ENCODE results near the gene SNRPA1.

Gene SNRPA1

GRCh38 chr15:101318147-101318819, 23.2 kb upstream of the SNRPA1 start:
- DNase-seq, result no peak

GRCh38 chr15:101317336-101317872, 22.4 kb upstream of the SNRPA1 start:
- DNase-seq, result no peak

GRCh38 chr15:101316529-101316928, 21.5 kb upstream of the SNRPA1 start:
- no peak for DNase-seq

DNA sequence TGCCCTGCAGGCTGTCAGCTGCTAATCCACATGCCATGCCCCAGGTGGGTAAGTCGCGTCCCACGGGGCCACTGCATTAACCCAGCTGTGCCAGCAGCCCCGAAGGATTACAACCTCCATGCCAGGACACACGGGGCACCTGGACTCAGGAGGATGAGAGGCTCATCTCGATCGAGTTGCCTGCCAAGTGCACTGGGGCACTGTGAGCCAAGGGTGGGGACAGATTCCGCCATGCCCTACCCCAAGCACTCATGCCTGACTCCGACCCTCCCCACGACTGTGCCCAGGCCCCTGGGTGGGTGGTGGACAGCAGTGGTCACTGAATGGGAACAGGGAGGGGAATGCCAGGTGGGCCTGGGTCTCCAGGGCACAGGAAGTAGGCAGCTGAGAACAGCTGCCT, 20.7 kb upstream of the SNRPA1 start:
- DNase-seq, result no peak

GRCh38 chr15:101314336-101315125, 19.5 kb upstream of the SNRPA1 start:
- DNase-seq, result no peak

- DNase-seq, result no peak
Observed at GRCh38 chr15:101313041-101313761, 18.2 kb upstream of the SNRPA1 start.

DNA sequence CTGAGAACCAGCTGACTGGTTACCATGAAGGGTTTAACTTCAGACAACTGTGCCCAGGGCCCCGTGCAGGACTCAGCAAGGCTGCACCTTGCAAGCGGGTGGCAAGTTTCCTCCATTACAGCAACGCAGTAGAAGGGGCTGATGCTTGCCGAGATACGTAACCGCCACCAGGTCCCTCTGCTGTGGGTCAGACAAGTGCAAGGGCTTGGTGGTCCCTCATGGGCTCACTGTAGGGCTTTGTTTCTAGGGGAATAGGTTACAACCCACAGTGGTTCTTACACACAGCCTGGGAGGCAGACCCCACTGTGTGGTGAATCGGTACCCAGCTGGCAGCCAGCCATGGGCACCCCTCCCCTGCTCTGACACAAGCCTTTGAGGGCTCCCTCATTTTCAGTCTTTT, 15.5 kb upstream of the SNRPA1 start:
- DNase-seq, result no peak

- no peak for DNase-seq
Observed at GRCh38 chr15:101310161-101310480, 15.1 kb upstream of the SNRPA1 start.

DNA sequence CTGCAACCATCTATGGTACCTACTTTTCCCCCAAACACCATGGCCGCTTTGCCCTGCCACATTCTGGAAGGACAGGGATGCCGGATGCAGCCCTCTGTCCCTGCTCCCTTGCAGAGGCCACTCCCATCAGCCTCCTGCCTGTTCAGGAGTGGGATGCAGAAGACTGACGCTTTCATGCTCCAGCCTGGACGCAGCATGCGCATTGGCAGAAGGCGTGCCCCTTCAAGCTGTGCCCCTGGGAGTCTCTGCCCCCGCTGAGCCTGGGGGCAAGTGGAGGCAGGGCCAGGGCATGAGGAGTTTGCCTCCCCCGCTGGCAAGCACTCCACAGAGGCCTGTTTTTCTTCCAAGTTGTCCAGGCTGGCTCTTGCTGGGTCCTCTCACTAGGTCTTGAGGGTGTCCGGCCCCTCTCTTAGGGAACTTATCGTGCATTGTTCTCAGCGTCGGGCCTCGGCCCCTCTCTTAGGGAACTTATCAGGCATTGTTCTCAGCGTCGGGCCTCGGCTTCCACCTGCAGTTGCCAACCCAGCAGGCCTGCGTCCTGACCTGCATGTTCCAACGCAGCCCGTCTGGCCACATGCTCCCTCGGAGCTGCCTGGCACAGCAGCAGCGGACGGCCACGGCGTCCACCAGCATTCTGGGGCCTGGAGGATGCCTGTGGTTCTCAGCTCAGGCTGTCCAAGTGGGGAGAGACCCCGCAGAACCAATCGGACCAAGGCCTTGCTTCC, 14.6 kb upstream of the SNRPA1 start:
- DNase-seq, result no peak

GRCh38 chr15:101308604-101309435, 13.8 kb upstream of the SNRPA1 start:
- DNase-seq, result no peak

- no peak for DNase-seq
Observed at GRCh38 chr15:101307897-101308603, 13.0 kb upstream of the SNRPA1 start.

DNA sequence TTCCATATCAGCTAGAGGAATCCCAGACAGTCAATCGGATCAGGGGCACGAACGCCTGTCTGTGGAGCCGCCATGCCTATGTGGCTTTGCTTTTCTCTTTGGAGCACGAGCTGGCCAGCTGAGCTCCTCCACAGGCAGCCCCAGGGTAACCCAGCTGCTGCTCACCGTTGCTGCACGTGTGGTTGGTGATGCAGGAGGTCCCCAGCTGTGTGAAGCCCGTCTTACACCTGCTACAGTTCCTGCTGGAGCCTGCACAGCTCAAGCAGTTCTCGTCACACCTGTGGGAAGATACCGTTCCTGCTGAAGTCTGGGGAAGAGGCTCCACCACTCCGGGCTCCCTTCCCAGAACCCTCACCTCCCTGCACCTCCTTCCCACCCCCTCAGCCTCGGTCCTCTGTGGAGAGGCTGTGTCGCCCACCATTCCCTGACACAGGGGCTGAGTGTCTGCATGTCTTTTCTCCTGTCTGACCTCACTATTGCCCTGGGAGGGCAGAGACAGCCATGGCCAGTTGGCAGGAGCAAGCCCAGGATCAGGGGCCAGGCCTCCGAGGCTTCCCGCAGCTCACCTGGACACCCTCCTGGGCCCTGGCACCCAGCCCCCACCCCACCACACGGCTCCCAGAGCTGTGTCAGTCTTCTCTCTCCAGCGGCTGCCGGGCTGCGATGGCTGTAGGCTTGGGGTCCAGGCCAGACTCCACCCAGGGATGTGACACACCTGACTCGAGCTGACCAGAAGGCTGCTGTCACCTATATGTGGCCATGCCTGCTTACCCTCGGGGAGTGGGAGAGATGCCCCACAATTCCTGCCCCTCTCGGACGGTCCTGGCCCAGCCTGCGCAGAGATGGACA, 12.2 kb upstream of the SNRPA1 start:
- no peak for DNase-seq

DNA sequence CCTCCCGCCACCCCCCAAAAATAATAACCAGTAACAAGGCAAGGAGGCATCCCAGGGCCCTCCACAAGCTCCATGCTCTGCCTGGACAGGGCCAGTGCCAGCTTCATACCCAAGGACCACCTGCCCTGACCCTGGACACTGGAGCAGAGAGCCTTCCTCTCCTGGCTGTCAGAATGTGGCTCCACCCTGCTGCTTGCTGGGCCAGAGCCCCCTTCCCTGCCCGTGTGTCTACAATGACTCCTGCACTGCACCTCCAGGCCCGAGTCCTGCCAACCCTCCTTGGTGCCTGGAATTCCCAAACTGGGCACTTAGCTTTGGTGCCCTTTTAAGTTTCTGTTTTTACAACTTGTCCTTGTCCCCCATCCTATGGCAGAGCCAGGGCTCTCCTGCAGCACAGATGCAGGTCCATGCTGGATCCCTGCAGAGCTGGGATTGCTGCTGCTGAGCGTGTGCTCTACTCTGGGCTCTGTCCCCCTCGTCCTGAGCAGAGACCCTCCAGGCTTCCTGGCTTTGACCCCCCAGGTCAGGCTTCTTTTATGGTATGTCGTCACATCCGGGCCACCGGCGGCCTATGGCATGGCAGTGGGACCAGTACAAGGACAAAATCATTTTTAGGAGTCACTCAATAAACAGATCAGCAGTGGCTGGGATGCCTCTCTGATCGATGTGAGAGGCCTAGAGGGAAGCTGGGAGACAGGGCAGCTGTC, 11.4 kb upstream of the SNRPA1 start:
- DNase-seq, result no peak

DNA sequence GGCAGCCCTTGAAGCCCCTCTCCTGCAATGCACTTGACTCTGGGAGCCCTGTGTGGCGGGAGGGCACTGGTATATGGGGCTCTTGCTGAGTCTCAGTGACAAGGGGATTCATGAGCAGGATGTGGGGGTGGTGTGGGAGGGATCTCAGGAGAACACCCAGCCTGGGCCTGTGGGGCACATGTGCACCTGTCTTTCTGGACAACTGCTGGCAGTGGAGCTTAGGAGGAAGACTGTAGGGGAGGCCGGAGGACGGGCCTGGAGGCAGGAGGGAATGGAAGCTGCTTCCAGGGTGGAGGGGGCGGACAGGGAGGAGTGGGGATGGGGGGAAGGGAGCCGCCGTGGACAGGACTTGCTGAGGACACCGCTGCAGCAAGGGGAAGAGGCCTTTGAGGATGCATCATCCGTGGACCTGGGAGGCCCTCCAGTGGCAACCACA, 10.8 kb upstream of the SNRPA1 start:
- no peak for DNase-seq

DNA sequence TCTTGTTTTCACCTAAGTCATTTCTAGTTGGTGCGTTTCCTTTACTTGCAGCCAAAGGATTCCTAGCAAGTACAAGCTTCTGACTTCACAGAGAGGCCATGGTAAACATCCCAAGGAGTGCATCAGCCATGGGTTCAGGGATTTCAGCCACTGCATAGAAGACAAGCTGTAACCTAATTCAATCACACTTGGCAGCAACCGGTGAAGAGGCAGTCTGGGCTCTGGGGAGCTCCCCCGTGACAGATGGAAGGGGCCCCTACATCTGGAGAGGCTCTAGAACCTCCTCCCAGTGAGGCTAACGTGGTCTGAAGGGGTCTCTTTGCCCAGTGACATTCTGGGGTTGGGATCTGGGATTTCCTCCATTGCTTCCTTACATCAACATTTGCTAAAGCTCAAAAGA, 8.4 kb upstream of the SNRPA1 start:
- no peak for DNase-seq

GRCh38 chr15:101296418-101297405, 1.7 kb upstream of the SNRPA1 start:
- DNase-seq, result no peak

DNA sequence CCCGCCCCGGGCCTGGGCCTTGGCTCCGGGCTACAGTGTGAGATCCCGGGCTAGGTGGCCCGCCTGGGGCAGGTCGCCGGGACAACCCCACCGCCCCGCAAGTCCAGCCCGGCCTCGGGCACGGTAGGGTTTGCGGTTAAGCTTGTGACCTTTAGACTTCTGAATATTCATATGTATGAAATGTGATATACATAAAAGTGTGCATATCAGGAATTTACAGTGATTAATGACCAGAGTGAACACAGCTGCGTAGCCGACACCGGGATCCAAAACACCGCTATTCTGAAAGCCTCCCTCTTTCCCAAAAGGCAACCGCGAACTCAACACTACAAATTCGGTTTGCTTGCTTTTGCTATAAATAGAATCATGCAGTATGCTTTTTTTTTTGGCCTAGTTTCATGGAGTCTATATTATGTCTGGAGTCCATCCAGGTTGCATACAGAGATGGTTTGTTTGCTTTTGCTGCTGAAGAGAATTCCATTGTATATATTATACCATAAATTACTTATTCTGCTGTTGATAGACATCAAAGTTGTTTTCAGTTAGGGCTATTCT, 636 bp upstream of the SNRPA1 start:
- DNase-seq, result peak; percentile 55

GRCh38 chr15:101293122-101293521, 1.9 kb downstream of the SNRPA1 start:
- no peak for DNase-seq

Measured in NCI-H526 treated with DMSO at 0.1 percent for 48 hours (cell line).